Naive thymus-derived CD4-positive, alpha-beta T cell (primary cell): ENCODE results near the gene HEPHL1. TPM values are rescaled to one million over a fixed set of nuclear protein-coding genes. Genes with fewer than 3 reads are reported as not detected.
"Not testable (repeated sequence)": the region's sequence is repeated elsewhere in the genome, so short reads cannot be mapped to it uniquely, and the experiment has no call there.

Experiments used
- ATAC-seq: fragments of 150-1000 bp; cut with Tn5 transposase; 2 replicates; pipeline ENCODE4 v1.10.0; 2021; ENCODE audit warnings: mild to moderate bottlenecking, moderate library complexity
- CTCF ChIA-PET: fragments of 350-600 bp; sonication (Branson Sonifier 250); formaldehyde crosslinking; loops from one replicate; lab custom pipeline; 2021; ENCODE audit warnings: antibody characterized with exemption; lab: Charles Lee
- POLR2A ChIA-PET: fragments of 350-600 bp; sonication (Branson Sonifier 250); formaldehyde crosslinking; loops from one replicate; lab custom pipeline; 2021; ENCODE audit warnings: antibody characterized with exemption, inconsistent platforms; lab: Charles Lee
- DNase-seq, 9 donors: peaks; one replicate each; pipeline versions ENCODE4 v3.0.0 to v3.0.0-alpha.2; 2020 to 2022; ENCODE audit warnings: mixed read lengths in 1 of 9
- H3K27ac ChIP-seq: one replicate; pipeline ENCODE4 v1.7.0; 2013; ENCODE audit warnings: mild to moderate bottlenecking, low read depth, low read length, moderate library complexity
- H3K27me3 ChIP-seq, 2 donors: one replicate each; pipeline ENCODE4 v1.7.0; 2013; ENCODE audit warnings: low read length in 2 of 2, mild to moderate bottlenecking in 2 of 2, moderate library complexity in 2 of 2; ENCODE audit not compliant: control insufficient read depth in 2 of 2, insufficient read depth in 2 of 2
- H3K36me3 ChIP-seq, 3 experiments: 1 replicate in 2 of 3; 2 replicates in 1 of 3; pipeline ENCODE4 v1.7.0; 2013; ENCODE audit warnings: low read length in 3 of 3, mild to moderate bottlenecking in 3 of 3, moderate library complexity in 1 of 3; ENCODE audit not compliant: insufficient read depth in 3 of 3, control insufficient read depth in 2 of 3
- H3K4me1 ChIP-seq, 2 donors: one replicate each; pipeline ENCODE4 v1.7.0; 2013; ENCODE audit warnings: low read length in 2 of 2, mild to moderate bottlenecking in 2 of 2, moderate library complexity in 1 of 2; ENCODE audit not compliant: control insufficient read depth in 2 of 2, insufficient read depth in 2 of 2
- H3K4me3 ChIP-seq: 2 replicates; pipeline ENCODE4 v1.7.0; 2013; ENCODE audit warnings: mild to moderate bottlenecking, low read length
- H3K9me3 ChIP-seq, 3 experiments: 1 replicate in 2 of 3; 2 replicates in 1 of 3; pipeline ENCODE4 v1.7.0; 2013; ENCODE audit warnings: low read length in 3 of 3; ENCODE audit not compliant: control insufficient read depth in 2 of 3
- H3K27ac Mint-ChIP-seq, 9 donors: one replicate each; pipeline ENCODE4 v1.8.0; 2020 to 2022; ENCODE audit warnings: mixed read lengths in 9 of 9, mild to moderate bottlenecking in 8 of 9, moderate library complexity in 5 of 9, inconsistent platforms in 2 of 9
- H3K27me3 Mint-ChIP-seq, 5 donors: one replicate each; pipeline ENCODE4 v1.8.0; 2021 to 2022; ENCODE audit warnings: mixed read lengths in 5 of 5, mild to moderate bottlenecking in 1 of 5
- H3K36me3 Mint-ChIP-seq, 5 donors: one replicate each; pipeline ENCODE4 v1.8.0; 2020 to 2022; ENCODE audit warnings: mixed read lengths in 5 of 5, mild to moderate bottlenecking in 3 of 5, inconsistent platforms in 1 of 5
- H3K4me1 Mint-ChIP-seq, 7 donors: one replicate each; pipeline ENCODE4 v1.8.0; 2020 to 2022; ENCODE audit warnings: mixed read lengths in 7 of 7, mild to moderate bottlenecking in 3 of 7, inconsistent platforms in 1 of 7
- H3K4me3 Mint-ChIP-seq, 10 donors: one replicate each; pipeline ENCODE4 v1.8.0; 2020 to 2022; ENCODE audit warnings: mild to moderate bottlenecking in 10 of 10, mixed read lengths in 10 of 10, moderate library complexity in 6 of 10, inconsistent platforms in 2 of 10
- H3K9me3 Mint-ChIP-seq, 11 donors: one replicate each; pipeline ENCODE4 v1.8.0; 2020 to 2022; ENCODE audit warnings: mixed read lengths in 11 of 11, mild to moderate bottlenecking in 4 of 11, inconsistent platforms in 1 of 11, moderate library complexity in 1 of 11
- intact Hi-C, 2 donors: fragments of 100-400 bp; cut with micrococcal nuclease; formaldehyde crosslinking; loops; one replicate each; pipeline ENCODE4 v1.15.1; 2023
- polyA plus RNA-seq, 2 donors: library from polyadenylated mRNA; unstranded; fragments of 300-500 nt; fragmentation: Illumina TruSeq; gene quantifications; one replicate each; pipeline ENCODE4 v1.2.3, GENCODE V29; 2021
- total RNA-seq, 6 experiments: library from RNA in 5 of 6; stranded (reverse) in 5 of 6; gene quantifications; 1 replicate in 5 of 6; 2 replicates in 1 of 6; pipeline ENCODE4 v1.2.3 and lab custom pipeline; 2021 to 2026

The HEPHL1 gene
- total and polyA plus RNA-seq, 7 experiments from 2014 or later = not detected

DNA sequence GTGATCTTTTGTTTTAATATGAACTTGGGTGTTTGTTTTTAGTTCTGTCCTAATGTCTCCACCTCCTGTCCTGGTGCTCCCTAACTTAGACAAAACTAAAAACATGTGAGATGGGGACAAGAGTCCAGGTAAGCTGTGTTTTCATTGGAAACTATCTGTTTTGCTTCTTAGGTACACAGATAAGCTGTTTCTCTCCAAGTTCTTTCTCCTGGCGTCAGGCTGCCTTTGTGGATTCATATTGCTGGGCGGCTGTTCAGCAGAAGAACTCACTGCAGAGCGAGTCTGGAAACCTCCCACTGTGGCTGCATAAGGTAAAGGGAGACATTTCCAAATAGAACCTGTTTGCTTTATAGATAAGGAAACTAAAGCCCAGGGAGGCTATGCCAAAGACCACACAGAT, 132.2 kb downstream of the HEPHL1 start:
- H3K27ac ChIP-seq = no peak overlapping the region
- ATAC-seq (no peak), DNase-seq (no peak)
- ChIA-PET CTCF (no interaction called here), POLR2A (no interaction called here)
- Mint-ChIP-seq H3K27ac (peak overlapping the region in 4 of 9 donors; percentile 28 to 45 (median 32)), H3K36me3 (peaks cover 7 to 33% (median 25%) of the 10 kb centered on the region in 5 donors), H3K4me3 (no peak overlapping the region), H3K9me3 (peaks cover 0 to 14% (median 3%) of the 10 kb centered on the region in 11 donors), H3K4me1 (peaks cover 25 to 48% (median 40%) of the 10 kb centered on the region in 7 donors), H3K27me3 (no peaks in the 10 kb centered on the region)
- no peaks in the 10 kb centered on the region for H3K27me3 ChIP-seq
- no peaks in the 10 kb centered on the region for H3K4me1 ChIP-seq
- intact Hi-C loops = no loop called here
- no peaks in the 10 kb centered on the region for H3K36me3 ChIP-seq
- H3K4me3 ChIP-seq = no peak overlapping the region
- H3K9me3 ChIP-seq = no peaks in the 10 kb centered on the region

DNA sequence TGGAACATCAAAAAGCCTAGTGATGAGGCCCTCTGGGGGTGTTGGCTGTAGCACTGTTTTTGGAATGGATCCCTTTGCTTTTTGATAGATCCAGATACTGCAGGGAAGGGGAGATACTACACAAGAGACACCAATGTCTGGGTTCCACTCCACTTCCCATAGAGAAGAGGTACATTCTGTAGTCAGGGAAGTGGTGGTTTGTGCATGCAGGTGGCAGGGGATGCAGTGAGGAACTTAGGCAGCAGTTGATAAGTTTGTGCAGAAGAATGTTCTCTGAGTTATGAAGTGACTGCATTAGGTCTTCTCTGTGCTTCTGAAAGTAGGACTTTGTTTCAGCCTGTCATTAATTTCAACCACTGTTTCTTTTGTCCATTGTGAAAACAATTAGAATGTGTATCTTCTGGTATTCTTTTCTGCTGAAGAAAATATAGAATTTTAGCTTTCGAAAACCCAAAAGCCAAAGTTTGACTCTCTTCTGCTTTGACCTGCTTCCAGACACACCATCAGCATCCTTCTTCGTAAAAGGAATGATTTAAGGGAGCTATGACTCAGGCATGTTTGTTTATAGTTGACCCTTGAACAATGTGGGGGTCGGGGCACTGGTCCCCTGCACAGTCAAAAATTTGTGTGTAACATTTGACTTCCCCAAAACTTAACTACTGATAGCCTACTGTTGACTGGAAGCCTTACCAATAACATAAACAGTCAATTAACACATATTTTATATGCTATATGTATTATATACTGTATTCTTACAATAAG, 133.1 kb downstream of the HEPHL1 start:
- Mint-ChIP-seq H3K4me1 (peaks cover 17 to 39% (median 33%) of the 10 kb centered on the region in 7 donors), H3K27ac (peak overlapping the region in 1 of 9 donors; percentile 28), H3K4me3 (no peak overlapping the region), H3K36me3 (peaks cover 7 to 42% (median 26%) of the 10 kb centered on the region in 5 donors), H3K27me3 (no peaks in the 10 kb centered on the region), H3K9me3 (peaks cover 0 to 22% (median 3%) of the 10 kb centered on the region in 11 donors)
- Histone ChIP-seq H3K27me3 (no peaks in the 10 kb centered on the region), H3K27ac (no peak overlapping the region), H3K9me3 (no peaks in the 10 kb centered on the region), H3K36me3 (no peaks in the 10 kb centered on the region), H3K4me1 (no peaks in the 10 kb centered on the region), H3K4me3 (no peak overlapping the region)
- CTCF ChIA-PET = no interaction called here
- POLR2A ChIA-PET = no interaction called here
- no peak for DNase-seq
- intact Hi-C loops = no loop called here
- no peak for ATAC-seq

DNA sequence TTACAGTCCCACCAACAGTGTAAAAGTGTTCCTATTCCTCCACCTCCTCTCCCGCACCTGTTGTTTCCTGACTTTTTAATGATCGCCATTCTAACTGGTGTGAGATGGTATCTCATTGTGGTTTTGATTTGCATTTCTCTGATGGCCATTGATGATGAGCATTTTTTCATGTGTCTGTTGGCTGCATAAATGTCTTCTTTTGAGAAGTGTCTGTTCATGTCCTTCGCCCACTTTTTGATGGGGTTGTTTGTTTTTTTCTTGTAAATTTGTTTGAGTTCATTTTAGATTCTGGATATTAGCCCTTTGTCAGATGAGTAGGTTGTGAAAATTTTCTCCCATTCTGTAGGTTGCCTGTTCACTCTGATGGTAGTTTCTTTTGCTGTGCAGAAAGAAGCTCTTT, 136.2 kb downstream of the HEPHL1 start:
- CTCF ChIA-PET = not testable (repeated sequence)

More for the DNA sequence above, 136.2 kb downstream of the HEPHL1 start:
- H3K27me3 Mint-ChIP-seq, POLR2A ChIA-PET, H3K4me3 Mint-ChIP-seq, H3K36me3 ChIP-seq, H3K27ac Mint-ChIP-seq, H3K4me3 ChIP-seq, H3K27ac ChIP-seq, H3K4me1 ChIP-seq, H3K9me3 ChIP-seq, ATAC-seq, intact Hi-C loops, DNase-seq, H3K27me3 ChIP-seq: not testable (repeated sequence)
- peaks cover 24 to 71% (median 39%) of the 10 kb centered on the region in 5 donors for H3K36me3 Mint-ChIP-seq
- peaks cover 11 to 35% (median 29%) of the 10 kb centered on the region in 7 donors for H3K4me1 Mint-ChIP-seq
- H3K9me3 Mint-ChIP-seq = peaks cover 0 to 46% (median 12%) of the 10 kb centered on the region in 11 donors

Other genes with a start within 250 kb of the HEPHL1 start
- 10 to 100 TPM; 47.7 to 75.9 (median 65.6) TPM for gene MED17, start 237.1 kb upstream of the HEPHL1 start, total RNA-seq
- 10 to 100 TPM; 17.3 to 32.9 TPM for gene MED17, start 237.1 kb upstream of the HEPHL1 start, polyA plus RNA-seq
- gene VSTM5, start 170.7 kb upstream of the HEPHL1 start, total RNA-seq = not detected
- gene VSTM5, start 170.7 kb upstream of the HEPHL1 start, polyA plus RNA-seq = not detected
- gene PANX1, start 107.5 kb downstream of the HEPHL1 start, total RNA-seq = 10 to 100 TPM in 1 of 5 experiments, 1 to 10 TPM in 4; 5.6 to 14.8 (median 6.1) TPM
- 1 to 10 TPM; 3.9 to 5.8 TPM for gene PANX1, start 107.5 kb downstream of the HEPHL1 start, polyA plus RNA-seq